ENCODE results near the gene CGNL1. TPM values are rescaled to one million over a fixed set of nuclear protein-coding genes. Genes with fewer than 3 reads are reported as not detected.

The CGNL1 gene
- total RNA-seq, 1 experiment from 2014 or later, result 34.6 TPM

DNA sequence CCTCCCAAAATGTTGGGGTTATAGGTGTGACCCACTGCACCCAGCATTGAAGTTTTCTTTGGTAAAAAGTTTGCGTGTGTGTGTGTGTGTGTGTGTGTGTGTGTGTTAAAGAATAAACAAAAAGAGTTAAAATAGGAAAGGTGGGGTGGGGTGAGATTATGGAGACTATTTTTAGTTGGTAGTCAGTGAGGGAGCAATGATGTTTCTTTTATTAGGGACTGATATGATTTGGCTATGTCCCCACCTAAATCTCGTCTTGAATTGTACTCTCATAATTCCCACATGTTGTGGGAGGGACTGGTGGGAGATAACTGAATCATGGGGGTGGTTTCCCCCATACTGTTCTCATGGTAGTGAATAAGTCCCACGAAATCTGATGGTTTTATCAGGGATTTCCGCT is 92.2 kb downstream of the CGNL1 start:
- Histone ChIP-seq H2BK12ac (ENCODE audit: insufficient read length, low read depth, low read length) (no peak overlapping the region), H3K4me1 (ENCODE audit: insufficient read depth, low read length) (no peaks in the 10 kb centered on the region), H3K9me3 (ENCODE audit: control insufficient read depth, low read depth, low read length) (no peaks in the 10 kb centered on the region), H3K56ac (ENCODE audit: insufficient read length, low read depth, low read length) (no peak overlapping the region), H4K20me1 (ENCODE audit: control insufficient read depth, insufficient read depth, insufficient read length) (no peaks in the 10 kb centered on the region), H2BK15ac (ENCODE audit: low read depth, low read length) (no peak overlapping the region), H2AK5ac (ENCODE audit: insufficient read length, low read length) (no peak overlapping the region), H4K8ac (replicated peaks; ENCODE audit: insufficient read length, low read depth, low read length) (no peak overlapping the region), H2AFZ (ENCODE audit: low read length) (no peak overlapping the region), H3K79me1 (ENCODE audit: insufficient read depth, low read depth, low read length, poor library complexity, severe bottlenecking) (no peaks in the 10 kb centered on the region), H3K27ac (ENCODE audit: insufficient read length, low read depth, low read length) (no peak overlapping the region), H3K4me2 (ENCODE audit: insufficient read depth, insufficient read length, low read length) (no peak overlapping the region), H4K91ac (ENCODE audit: insufficient read length, low read depth, low read length) (no peak overlapping the region), H2BK20ac (ENCODE audit: low read depth, low read length, poor library complexity, severe bottlenecking) (no peak overlapping the region), H2BK5ac (ENCODE audit: insufficient read length, low read length) (no peak overlapping the region), H3T11ph (ENCODE audit: low read length) (no peak overlapping the region), H3K9ac (ENCODE audit: extremely low read depth, insufficient read length, low read length) (no peak overlapping the region), H2BK120ac (ENCODE audit: low read depth, low read length, poor library complexity, severe bottlenecking) (no peak overlapping the region), H3K14ac (ENCODE audit: insufficient read depth, low read length) (no peak overlapping the region), H3K23me2 (ENCODE audit: insufficient read length, low read depth, low read length, poor library complexity, severe bottlenecking) (no peaks in the 10 kb centered on the region), H3K23ac (ENCODE audit: insufficient read length, low read depth, low read length) (no peak overlapping the region), H3K27me3 (ENCODE audit: insufficient read depth, low read length) (no peaks in the 10 kb centered on the region), H3K18ac (ENCODE audit: insufficient read length, low read depth, low read length) (no peak overlapping the region), H3K79me2 (ENCODE audit: insufficient read depth, low read length) (no peaks in the 10 kb centered on the region), H3K4ac (ENCODE audit: low read depth, low read length) (no peak overlapping the region), H4K5ac (ENCODE audit: insufficient read length, low read depth, low read length) (no peak overlapping the region)
- H3K27ac Mint-ChIP-seq, result no peak overlapping the region
- no peak overlapping the region for H3K4me3 Mint-ChIP-seq
- TF ChIP-seq, protein P1, sequence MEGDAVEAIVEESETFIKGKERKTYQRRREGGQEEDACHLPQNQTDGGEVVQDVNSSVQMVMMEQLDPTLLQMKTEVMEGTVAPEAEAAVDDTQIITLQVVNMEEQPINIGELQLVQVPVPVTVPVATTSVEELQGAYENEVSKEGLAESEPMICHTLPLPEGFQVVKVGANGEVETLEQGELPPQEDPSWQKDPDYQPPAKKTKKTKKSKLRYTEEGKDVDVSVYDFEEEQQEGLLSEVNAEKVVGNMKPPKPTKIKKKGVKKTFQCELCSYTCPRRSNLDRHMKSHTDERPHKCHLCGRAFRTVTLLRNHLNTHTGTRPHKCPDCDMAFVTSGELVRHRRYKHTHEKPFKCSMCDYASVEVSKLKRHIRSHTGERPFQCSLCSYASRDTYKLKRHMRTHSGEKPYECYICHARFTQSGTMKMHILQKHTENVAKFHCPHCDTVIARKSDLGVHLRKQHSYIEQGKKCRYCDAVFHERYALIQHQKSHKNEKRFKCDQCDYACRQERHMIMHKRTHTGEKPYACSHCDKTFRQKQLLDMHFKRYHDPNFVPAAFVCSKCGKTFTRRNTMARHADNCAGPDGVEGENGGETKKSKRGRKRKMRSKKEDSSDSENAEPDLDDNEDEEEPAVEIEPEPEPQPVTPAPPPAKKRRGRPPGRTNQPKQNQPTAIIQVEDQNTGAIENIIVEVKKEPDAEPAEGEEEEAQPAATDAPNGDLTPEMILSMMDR (conservative IDR thresholded peaks at IDR 0.05), result no peak
- peaks cover 5 to 6% of the 10 kb centered on the region in 2 experiments; a peak in 3 of 4 replicates for H3K4me1 Mint-ChIP-seq
- H3K9me3 Mint-ChIP-seq, result no peaks in the 10 kb centered on the region
- no CpG with 5 or more reads among the region's 4 CpGs for WGBS (ENCODE audit: extremely low coverage, insufficient read length, low lambda C conversion rate)
- no peaks in the 10 kb centered on the region for H3K27me3 Mint-ChIP-seq (ENCODE audit: low read depth)
- no peak for DNase-seq
- H3K36me3 Mint-ChIP-seq (ENCODE audit: insufficient read depth in 1 of 3, low read depth in 3 of 3), result peaks cover 0 to 25% (median 10%) of the 10 kb centered on the region in 3 experiments; a peak in 4 of 7 replicates
